GM10248 (cell line): ENCODE results near the gene TNFSF9.

ENCODE experiments used
- CTCF ChIA-PET: fragments of 300-600 bp; sonication (Branson Sonifier 250); formaldehyde crosslinking; extraction: SDS; loops from one replicate; lab custom pipeline; 2021; ENCODE audit warnings: antibody characterized with exemption; lab: Yijun Ruan, JAX
- POLR2A ChIA-PET: fragments of 350-650 bp; sonication (Branson Sonifier 250); formaldehyde crosslinking; extraction: SDS; loops from one replicate; lab custom pipeline; 2020; ENCODE audit warnings: antibody characterized with exemption; lab: Yijun Ruan, JAX
- DNase-seq: peaks from one replicate; pipeline ENCODE4 v3.0.0; 2012; ENCODE audit errors: extremely low spot score
- TF ChIP-seq, protein P1 (sequence below): IDR thresholded peaks from 2 replicates; pipeline ENCODE4 v1.5.1; 2012; ENCODE audit warnings: mild to moderate bottlenecking, low read depth; ENCODE audit errors: extremely low read depth, missing control alignments, control extremely low read depth

The TNFSF9 gene

DNA sequence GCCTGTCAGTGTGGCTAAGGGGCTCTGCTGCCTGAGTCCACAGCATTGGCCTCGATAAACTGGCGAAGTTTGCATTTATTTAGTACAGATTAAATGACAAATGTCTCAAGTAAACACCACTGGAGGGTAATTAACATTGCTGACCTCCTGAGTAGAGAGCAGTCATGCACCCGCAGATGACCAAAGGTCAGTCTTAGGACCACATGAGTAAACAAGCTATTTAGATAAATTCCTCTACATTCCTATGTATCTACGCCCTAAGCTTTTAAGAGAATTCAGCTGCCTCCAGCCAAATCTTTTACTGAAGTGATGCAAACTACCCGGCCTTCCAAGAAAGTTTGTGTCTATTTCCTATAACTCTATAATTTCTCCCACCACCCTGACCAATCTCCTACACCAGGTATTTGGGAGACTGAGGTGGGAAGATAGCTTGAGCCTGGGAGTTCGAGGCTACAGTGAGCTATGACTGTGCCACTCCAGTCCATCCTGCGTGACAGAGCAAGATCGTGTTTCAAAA lies 37.2 kb downstream of the TNFSF9 start:
- DNase-seq = no peak
- TF ChIP-seq, protein P1, sequence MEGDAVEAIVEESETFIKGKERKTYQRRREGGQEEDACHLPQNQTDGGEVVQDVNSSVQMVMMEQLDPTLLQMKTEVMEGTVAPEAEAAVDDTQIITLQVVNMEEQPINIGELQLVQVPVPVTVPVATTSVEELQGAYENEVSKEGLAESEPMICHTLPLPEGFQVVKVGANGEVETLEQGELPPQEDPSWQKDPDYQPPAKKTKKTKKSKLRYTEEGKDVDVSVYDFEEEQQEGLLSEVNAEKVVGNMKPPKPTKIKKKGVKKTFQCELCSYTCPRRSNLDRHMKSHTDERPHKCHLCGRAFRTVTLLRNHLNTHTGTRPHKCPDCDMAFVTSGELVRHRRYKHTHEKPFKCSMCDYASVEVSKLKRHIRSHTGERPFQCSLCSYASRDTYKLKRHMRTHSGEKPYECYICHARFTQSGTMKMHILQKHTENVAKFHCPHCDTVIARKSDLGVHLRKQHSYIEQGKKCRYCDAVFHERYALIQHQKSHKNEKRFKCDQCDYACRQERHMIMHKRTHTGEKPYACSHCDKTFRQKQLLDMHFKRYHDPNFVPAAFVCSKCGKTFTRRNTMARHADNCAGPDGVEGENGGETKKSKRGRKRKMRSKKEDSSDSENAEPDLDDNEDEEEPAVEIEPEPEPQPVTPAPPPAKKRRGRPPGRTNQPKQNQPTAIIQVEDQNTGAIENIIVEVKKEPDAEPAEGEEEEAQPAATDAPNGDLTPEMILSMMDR = no peak
- CTCF ChIA-PET = interaction anchor here (1.5 kb wide), 1 partner anchor 31 kb away, joined by 3 read pairs; no protein-coding TSS in a partner anchor
- POLR2A ChIA-PET = no interaction called here

DNA sequence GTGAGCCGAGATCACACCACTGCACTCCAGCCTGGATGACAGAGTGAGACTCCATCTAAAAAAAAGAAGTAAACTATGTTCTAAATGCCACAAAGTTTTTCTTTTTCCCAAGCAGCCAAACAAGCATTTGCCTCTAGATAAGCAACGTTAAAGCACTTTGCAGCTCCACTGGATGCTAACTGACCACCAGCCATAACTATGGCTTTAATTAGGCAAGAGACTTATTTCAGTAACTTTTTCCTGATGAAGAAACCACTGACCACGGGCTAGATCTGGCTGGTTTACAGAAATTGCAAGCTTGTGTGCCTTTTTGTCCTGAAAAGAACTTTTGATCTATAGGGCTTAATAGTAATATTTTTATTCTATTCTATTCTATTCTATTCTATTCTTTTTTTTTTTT lies 38.0 kb downstream of the TNFSF9 start:
- TF ChIP-seq, protein P1 = no peak
- CTCF ChIA-PET = interaction anchor here (0.7 to 2.0 kb wide), 2 partner anchors 17 to 24 kb away, joined by 3 to 4 read pairs; no protein-coding TSS in a partner anchor
- DNase-seq = no peak
- POLR2A ChIA-PET = interaction anchor here (0.7 kb wide), 1 partner anchor 19 kb away, joined by 3 read pairs; no protein-coding TSS in a partner anchor

DNA sequence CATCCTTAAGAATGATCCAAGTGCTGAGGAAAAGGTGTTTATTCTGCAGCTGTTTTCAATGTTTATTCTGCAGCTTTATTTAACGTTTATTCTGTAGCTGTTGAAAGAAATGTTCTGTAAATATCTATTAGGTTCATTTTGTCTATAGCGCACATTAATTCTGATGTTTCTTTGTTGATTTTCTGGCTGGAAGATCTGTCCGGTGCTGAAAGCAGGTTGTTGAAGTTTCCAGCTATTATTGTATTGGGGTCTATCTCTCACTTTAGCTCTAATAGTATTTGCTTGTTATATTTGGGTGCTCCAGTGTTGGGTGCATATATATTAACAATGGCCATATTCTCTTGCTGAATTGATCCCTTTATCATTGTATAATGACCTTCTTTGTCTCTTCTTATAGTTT lies 39.9 kb downstream of the TNFSF9 start:
- CTCF ChIA-PET = interaction anchor here (1.0 to 3.3 kb wide), 3 partner anchors 18 to 63 kb away, joined by 3 to 8 read pairs (median 4); no protein-coding TSS in a partner anchor
- DNase-seq = no peak
- TF ChIP-seq, protein P1 = no peak
- POLR2A ChIA-PET = no interaction called here

DNA sequence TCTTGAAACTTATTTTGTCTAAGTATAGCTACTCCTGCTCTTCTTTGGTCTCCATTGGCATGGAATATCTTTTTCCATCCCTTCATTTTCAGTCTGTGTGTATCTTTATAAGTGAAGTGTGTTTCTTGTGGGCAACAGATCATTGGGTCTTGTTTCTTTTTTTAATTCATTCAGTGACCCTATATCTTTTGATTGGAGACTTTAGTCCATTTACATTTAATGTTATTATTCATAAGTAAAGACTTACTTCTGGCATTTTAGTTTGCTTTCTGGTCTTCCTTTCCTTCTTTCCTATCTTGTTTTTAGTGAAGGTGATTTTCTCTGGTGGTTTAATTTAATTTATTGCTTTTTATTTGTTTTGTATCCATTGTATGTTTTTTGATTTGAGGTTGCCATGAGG lies 40.3 kb downstream of the TNFSF9 start:
- TF ChIP-seq, protein P1 = no peak
- ChIA-PET POLR2A (interaction anchor here (1.8 kb wide), 1 partner anchor 19 kb away, joined by 4 read pairs; no protein-coding TSS in a partner anchor), CTCF (interaction anchor here (1.0 to 3.3 kb wide), 2 partner anchors 19 to 62 kb away, joined by 3 to 8 read pairs; no protein-coding TSS in a partner anchor)

DNA sequence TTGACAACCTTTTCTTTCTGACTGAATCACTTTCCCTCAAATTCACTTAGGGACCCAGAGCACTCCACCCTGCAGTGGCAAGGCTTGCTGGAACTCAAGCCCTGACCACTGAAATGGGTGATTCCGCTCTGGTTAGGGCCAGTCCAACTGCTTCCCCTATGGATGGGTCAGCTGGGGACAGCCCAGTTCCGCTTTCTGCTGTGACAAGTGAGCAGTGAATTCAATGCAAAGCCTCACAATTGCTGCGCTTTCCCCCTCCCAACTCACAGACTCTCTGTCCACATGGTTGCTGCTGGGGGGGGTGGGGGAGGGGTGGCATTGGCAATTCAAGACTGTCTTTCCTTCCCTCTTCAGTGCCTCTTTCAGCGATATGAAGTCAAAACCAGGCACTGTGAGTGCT lies 41.4 kb downstream of the TNFSF9 start:
- DNase-seq = no peak

More for the DNA sequence above, 40.3 kb downstream of the TNFSF9 start:
- DNase-seq = no peak

DNA sequence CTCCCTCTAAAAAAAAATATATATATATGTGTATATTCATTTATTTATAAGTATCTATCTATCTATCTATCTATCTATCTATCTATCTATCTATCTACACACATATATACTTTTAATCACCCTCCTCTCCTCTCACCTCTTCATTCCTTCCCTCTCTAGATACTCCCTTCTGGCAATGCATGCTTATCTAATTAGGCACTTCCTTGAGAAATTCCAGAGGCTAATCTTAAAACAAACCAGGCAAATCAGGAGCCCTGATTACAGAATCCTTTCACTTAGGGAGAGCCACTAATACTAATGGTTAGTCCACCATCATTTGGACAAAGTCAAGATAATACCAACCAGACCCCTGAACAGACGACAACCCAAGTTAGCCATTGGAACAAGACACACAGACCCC lies 42.5 kb downstream of the TNFSF9 start:
- ChIA-PET CTCF (interaction anchor here (1.3 kb wide), 1 partner anchor 58 kb away, joined by 4 read pairs; no protein-coding TSS in a partner anchor), POLR2A (no interaction called here)
- DNase-seq = no peak
- TF ChIP-seq, protein P1 = no peak

More for the DNA sequence above, 41.4 kb downstream of the TNFSF9 start:
- ChIA-PET CTCF (interaction anchor here (0.7 to 3.3 kb wide), 3 partner anchors 20 to 28 kb away, joined by 3 to 8 read pairs (median 5); no protein-coding TSS in a partner anchor), POLR2A (interaction anchor here (0.8 to 1.8 kb wide), 2 partner anchors 20 to 42 kb away, joined by 3 to 4 read pairs; partner anchors contain the start of gene TNFSF9)
- TF ChIP-seq, protein P1 = no peak
